Aorta (tissue), 5 donors: Measurements from ENCODE around the gene TOX3. TPM values are rescaled to one million over a fixed set of nuclear protein-coding genes. Genes with fewer than 3 reads are reported as not detected.

Experiments
- ATAC-seq: fragments of 200-7000 bp; cut with Tn5 transposase; one replicate; pipeline ENCODE4 v1.9.1; 2022; ENCODE audit warnings: moderate library complexity; ENCODE audit not compliant: low FRiP score
- DNase-seq, 2 donors: peaks; one replicate each; pipeline ENCODE4 v3.0.0-alpha.2; 2020
- H3K27ac ChIP-seq, 2 donors: one replicate each; pipeline ENCODE4 v1.5.1; 2013; ENCODE audit warnings: low read length in 2 of 2, mild to moderate bottlenecking in 2 of 2, moderate library complexity in 2 of 2, control low read depth in 1 of 2, inconsistent platforms in 1 of 2, low read depth in 1 of 2
- H3K27me3 ChIP-seq, 2 donors: one replicate each; pipeline ENCODE4 v1.6.1; 2013; ENCODE audit warnings: control low read depth in 1 of 2, low read length in 1 of 2, mild to moderate bottlenecking in 1 of 2, moderate library complexity in 1 of 2; ENCODE audit not compliant: insufficient read depth in 2 of 2, control insufficient read depth in 1 of 2
- H3K36me3 ChIP-seq, 2 donors: one replicate each; pipeline ENCODE4 v1.6.1; 2013; ENCODE audit warnings: control low read depth in 1 of 2, low read length in 1 of 2, mild to moderate bottlenecking in 1 of 2; ENCODE audit not compliant: insufficient read depth in 2 of 2, control insufficient read depth in 1 of 2
- H3K4me1 ChIP-seq, 2 donors: one replicate each; pipeline ENCODE4 v1.6.1; 2013; ENCODE audit warnings: low read length in 2 of 2, control low read depth in 1 of 2, mild to moderate bottlenecking in 1 of 2, moderate library complexity in 1 of 2; ENCODE audit not compliant: insufficient read depth in 2 of 2, control insufficient read depth in 1 of 2
- H3K4me3 ChIP-seq, 2 donors: one replicate each; pipeline ENCODE4 v1.5.1; 2013; ENCODE audit warnings: low read length in 2 of 2, control low read depth in 1 of 2, mild to moderate bottlenecking in 1 of 2
- H3K9me3 ChIP-seq: one replicate; pipeline ENCODE4 v1.6.1; 2013; ENCODE audit warnings: mild to moderate bottlenecking, low read length; ENCODE audit not compliant: control insufficient read depth
- WGBS, 2 donors: extraction: QIAGEN DNeasy Blood & Tissue Kit; methylation state at CpG; one replicate each; pipeline ENCODE4 v1.1.7; 2013; 5-methylcytosine and 5-hydroxymethylcytosine counted together
- intact Hi-C, 2 donors: fragments of 100-400 bp; cut with DNase I; formaldehyde crosslinking; loops; one replicate each; pipeline versions ENCODE4 v1.14.2 to v1.15.0; 2022
- long read RNA-seq, 2 donors: library from polyadenylated mRNA; unstranded; transcript quantifications; one replicate each; pipeline ENCODE4 v2.0.0, GENCODE V29; 2020 to 2021
- polyA plus RNA-seq, 2 donors: library from polyadenylated mRNA; stranded (reverse); fragments of 200-250 nt; gene quantifications; one replicate each; pipeline ENCODE4 v1.2.3, GENCODE V29; 2013
- total RNA-seq, 2 donors: library from RNA; stranded (reverse); fragmentation: NEBNext Ultra II Directional; extraction: Animal tissue kit (Norgen Biotek cat#: 25700); gene quantifications; one replicate each; pipeline ENCODE4 v1.2.1, GENCODE V29; 2021
- donor health status: healthy with polysubstance abuse.
- donor health status: Bipolar disorder and iron deficiency.
- donor health status: DM: no; HTN: no; CAD: no.
- donor health status: DM: no; HTN: no; CAD: no.
- donor health status: DM: yes; HTN: yes; CAD: no.

TOX3 gene
- total RNA-seq (not detected), polyA plus RNA-seq (1 to 10 TPM in 1 of 2 donors, not detected in 1; 1.3 TPM)
- long read RNA-seq, donor 1: 0 reads
- long read RNA-seq, donor 2: 0 reads

DNA sequence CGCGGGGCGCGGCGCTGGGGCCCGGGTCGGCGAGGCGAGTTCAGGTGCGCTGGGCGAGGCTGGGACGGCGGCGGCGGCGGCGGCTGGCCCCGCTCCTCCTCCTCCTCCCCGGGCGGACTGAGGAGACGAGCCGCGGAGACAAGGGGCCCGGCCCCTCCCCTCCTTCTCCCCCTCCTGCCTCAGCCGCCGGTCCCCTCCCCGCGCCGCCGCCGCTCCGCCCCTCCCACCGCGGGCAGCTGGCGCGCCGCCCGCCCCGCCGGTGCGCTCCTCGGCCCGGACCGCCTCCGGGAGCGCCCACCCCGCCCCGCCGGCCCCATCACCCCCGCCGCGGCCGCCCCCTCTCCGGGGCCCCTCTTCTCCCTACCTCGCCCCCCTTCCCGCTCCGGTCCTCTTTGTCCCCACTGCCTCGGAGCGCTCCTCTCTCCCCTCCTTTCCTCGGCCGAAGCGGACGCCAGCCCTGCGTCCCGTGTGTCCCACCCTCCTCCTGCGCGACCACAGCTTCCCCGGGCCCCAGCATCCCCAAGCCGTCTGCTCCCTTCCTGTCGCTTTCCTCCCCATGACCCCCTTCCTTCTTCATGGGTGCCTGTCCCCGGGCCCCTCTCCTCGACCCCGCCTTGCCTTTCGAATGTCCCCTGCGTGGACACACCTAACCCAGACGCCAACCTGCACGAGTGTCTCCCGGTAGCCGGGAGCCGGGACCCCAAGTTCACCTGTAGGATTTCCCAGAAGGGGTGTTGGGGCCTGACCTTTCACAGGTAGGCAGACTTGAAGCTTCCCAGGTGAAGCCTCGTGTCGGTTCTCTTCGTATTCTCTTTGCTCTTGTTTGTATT lies at the start of gene TOX3:
Gene TOX3 (minus strand): TSS at position 140 of the 830 bp plus-strand sequence. CDS start 420 bp downstream, outside the sequence.
- 3% methylated on average over 23 to 83 of the region's 83 CpGs for WGBS, 2 donors
- Histone ChIP-seq H3K27me3 (no peaks in the 10 kb centered on the region), H3K4me3 (peak within 1 kb of the TSS; percentile 43 to 46), H3K4me1 (peaks cover 2 to 3% of the 10 kb centered on the region in 2 donors), H3K27ac (no peak within 1 kb of the TSS), H3K36me3 (no peaks in the 10 kb centered on the region), H3K9me3 (no peaks in the 10 kb centered on the region)
- intact Hi-C loops: no loop called here
- DNase-seq (no peak), ATAC-seq (no peak)

- DNase-seq (no peak), ATAC-seq (no peak)
- intact Hi-C loops: no loop called here
- no peak overlapping the region for H3K27ac ChIP-seq
- no peaks in the 10 kb centered on the region for H3K9me3 ChIP-seq
- H3K4me3 ChIP-seq: no peak overlapping the region
- H3K27me3 ChIP-seq: no peaks in the 10 kb centered on the region
- H3K4me1 ChIP-seq: no peaks in the 10 kb centered on the region
- WGBS, 2 donors: 44 to 47% methylated on average over 2 of the region's 2 CpGs
- H3K36me3 ChIP-seq: no peaks in the 10 kb centered on the region
These were observed 45.8 kb upstream of the TOX3 start for GRCh38 chr16:52592778-52593177.

- no peak overlapping the region for H3K4me3 ChIP-seq
- no peaks in the 10 kb centered on the region for H3K4me1 ChIP-seq
- no peaks in the 10 kb centered on the region for H3K9me3 ChIP-seq
- H3K36me3 ChIP-seq: no peaks in the 10 kb centered on the region
- 28 to 31% methylated on average over 5 of the region's 5 CpGs for WGBS, 2 donors
- intact Hi-C loops: no loop called here
- H3K27ac ChIP-seq: no peak overlapping the region
- no peak for DNase-seq
- no peak for ATAC-seq
- no peaks in the 10 kb centered on the region for H3K27me3 ChIP-seq
These were observed 45.1 kb upstream of the TOX3 start for GRCh38 chr16:52591934-52592592.

DNA sequence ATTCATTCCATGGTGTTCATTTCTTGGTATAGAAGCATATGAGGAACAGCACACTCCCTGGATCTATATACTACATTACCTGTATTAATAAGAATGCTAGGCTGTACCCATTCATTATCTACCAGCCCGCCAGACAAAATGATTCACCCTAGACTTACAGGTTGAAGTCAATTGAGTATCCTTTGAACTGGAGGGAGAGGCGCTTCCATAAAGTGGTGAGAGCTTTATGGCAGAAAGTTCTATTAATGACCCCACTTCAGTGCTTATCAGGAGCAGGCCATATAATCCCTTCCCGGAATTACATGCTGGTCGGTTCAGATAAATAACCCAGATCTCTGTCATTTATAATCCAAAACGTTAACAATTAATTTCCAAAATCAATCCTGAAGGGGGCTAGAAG lies 44.5 kb upstream of the TOX3 start:
- 66 to 78% methylated on average over 5 of the region's 5 CpGs for whole genome bisulfite sequencing, 2 donors
- no peak for DNase-seq
- H3K4me1 ChIP-seq: no peaks in the 10 kb centered on the region
- intact Hi-C loops: no loop called here
- no peak for ATAC-seq
- H3K4me3 ChIP-seq: no peak overlapping the region
- H3K27me3 ChIP-seq: no peaks in the 10 kb centered on the region
- no peaks in the 10 kb centered on the region for H3K36me3 ChIP-seq
- no peaks in the 10 kb centered on the region for H3K9me3 ChIP-seq
- no peak overlapping the region for H3K27ac ChIP-seq

- Histone ChIP-seq H3K4me3 (no peak overlapping the region), H3K4me1 (no peaks in the 10 kb centered on the region), H3K27ac (no peak overlapping the region), H3K27me3 (no peaks in the 10 kb centered on the region), H3K36me3 (no peaks in the 10 kb centered on the region), H3K9me3 (peaks cover 2% of the 10 kb centered on the region)
- WGBS, 2 donors: 88 to 90% methylated on average over 2 of the region's 2 CpGs
- no peak for DNase-seq
- intact Hi-C loops: no loop called here
- ATAC-seq: no peak
These were observed 39.2 kb upstream of the TOX3 start for GRCh38 chr16:52586159-52586558.

DNA sequence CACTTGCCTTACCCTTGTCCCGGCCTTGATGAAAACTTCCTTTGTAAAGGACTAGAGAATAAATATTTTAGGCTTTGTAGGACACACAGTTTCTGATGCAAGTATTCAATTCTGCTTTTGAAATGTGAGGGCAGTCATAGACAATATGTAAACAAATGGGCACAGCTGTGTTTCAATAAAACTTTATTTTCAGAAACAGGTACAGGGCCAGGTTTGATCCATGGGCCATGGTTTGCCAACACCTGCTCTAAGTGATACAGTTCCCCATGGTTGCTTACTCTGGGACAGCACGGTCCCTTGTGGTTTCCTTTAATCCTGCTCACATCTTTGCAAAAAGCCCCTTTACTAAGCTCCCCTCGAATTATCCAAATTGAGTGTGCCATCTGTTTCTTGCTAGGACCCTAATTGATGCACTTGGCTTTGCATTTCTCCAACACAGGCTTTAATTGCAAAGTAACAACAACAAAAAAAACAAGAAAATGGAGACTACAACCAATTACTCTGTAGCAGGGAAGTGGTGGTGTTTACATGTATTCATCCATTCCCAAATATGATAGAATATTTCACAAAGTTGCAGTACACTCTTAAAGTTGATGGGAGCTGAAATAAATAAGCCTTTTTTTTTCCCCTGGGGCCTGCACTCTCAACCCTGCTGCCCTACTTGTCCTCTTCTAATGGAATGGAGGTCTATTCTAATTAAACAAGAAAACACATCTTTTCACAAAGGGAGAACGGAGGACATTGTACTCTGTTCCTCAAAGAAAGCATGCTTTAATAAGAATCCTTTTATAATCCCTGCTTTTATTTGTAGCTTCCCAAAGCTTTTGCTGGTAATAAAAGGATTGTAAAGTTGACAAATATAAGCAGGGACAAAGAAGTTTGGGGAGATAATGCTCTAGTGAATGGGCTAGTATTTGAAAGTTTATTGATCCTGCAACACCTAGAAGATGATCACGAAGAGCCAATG lies 37.7 kb upstream of the TOX3 start:
- Histone ChIP-seq H3K4me3 (no peak overlapping the region), H3K9me3 (peaks cover 2% of the 10 kb centered on the region), H3K36me3 (no peaks in the 10 kb centered on the region), H3K27ac (no peak overlapping the region), H3K4me1 (no peaks in the 10 kb centered on the region), H3K27me3 (no peaks in the 10 kb centered on the region)
- ATAC-seq (no peak), DNase-seq (no peak)
- 67 to 73% methylated on average over 5 of the region's 5 CpGs for WGBS, 2 donors
- intact Hi-C loops: no loop called here

- no peak for DNase-seq
- no peaks in the 10 kb centered on the region for H3K4me1 ChIP-seq
- no peaks in the 10 kb centered on the region for H3K36me3 ChIP-seq
- no peaks in the 10 kb centered on the region for H3K27me3 ChIP-seq
- H3K4me3 ChIP-seq: no peak overlapping the region
- 85 to 88% methylated on average over 4 of the region's 4 CpGs for WGBS, 2 donors
- no peak for ATAC-seq
- peaks cover 2% of the 10 kb centered on the region for H3K9me3 ChIP-seq
- H3K27ac ChIP-seq: no peak overlapping the region
- intact Hi-C loops: no loop called here
These were observed 34.6 kb upstream of the TOX3 start for GRCh38 chr16:52581530-52581929.

GRCh38 chr16:52580488-52580887 lies 33.5 kb upstream of the TOX3 start:
- no peak for DNase-seq
- Histone ChIP-seq H3K27ac (no peak overlapping the region), H3K36me3 (no peaks in the 10 kb centered on the region), H3K9me3 (no peaks in the 10 kb centered on the region), H3K4me3 (no peak overlapping the region), H3K4me1 (no peaks in the 10 kb centered on the region), H3K27me3 (no peaks in the 10 kb centered on the region)
- no peak for ATAC-seq
- intact Hi-C loops: no loop called here
- WGBS, 2 donors: 53 to 63% methylated on average over 3 of the region's 3 CpGs
